Activated B cell treated with CpG ODN at 0.5 μM for 24 hours (primary cell): Measurements from ENCODE around the gene KIF21A. TPM values are rescaled to one million over a fixed set of nuclear protein-coding genes. Genes with fewer than 3 reads are reported as not detected.
"Not testable (repeated sequence)": the region's sequence is repeated elsewhere in the genome, so short reads cannot be mapped to it uniquely, and the experiment has no call there.

Experiments
- ATAC-seq: fragments of 200-7000 bp; cut with Tn5 transposase; one replicate; pipeline ENCODE4 v1.10.0; 2021; ENCODE audit warnings: low read depth, mild to moderate bottlenecking, moderate library complexity
- CTCF ChIA-PET: fragments of 350-600 bp; sonication (Branson Sonifier 250); formaldehyde crosslinking; loops from one replicate; lab custom pipeline; 2021; ENCODE audit warnings: antibody characterized with exemption; lab: Charles Lee
- POLR2A ChIA-PET: fragments of 350-600 bp; sonication (Branson Sonifier 250); formaldehyde crosslinking; loops from one replicate; lab custom pipeline; 2021; ENCODE audit warnings: antibody characterized with exemption; lab: Charles Lee
- DNase-seq: peaks from one replicate; pipeline ENCODE4 v3.0.0; 2022
- H3K27ac Mint-ChIP-seq: one replicate; pipeline ENCODE4 v1.8.0; 2020; ENCODE audit warnings: mixed read lengths
- H3K27me3 Mint-ChIP-seq: one replicate; pipeline ENCODE4 v1.8.0; 2021; ENCODE audit warnings: mixed read lengths
- H3K36me3 Mint-ChIP-seq: one replicate; pipeline ENCODE4 v1.8.0; 2021; ENCODE audit warnings: low read depth, mixed read lengths
- H3K4me1 Mint-ChIP-seq: one replicate; pipeline ENCODE4 v1.8.0; 2021; ENCODE audit warnings: mixed read lengths
- H3K4me3 Mint-ChIP-seq: one replicate; pipeline ENCODE4 v1.8.0; 2020; ENCODE audit warnings: mild to moderate bottlenecking, mixed read lengths
- H3K9me3 Mint-ChIP-seq: one replicate; pipeline ENCODE4 v1.8.0; 2020; ENCODE audit warnings: mixed read lengths
- intact Hi-C: fragments of 100-400 bp; cut with micrococcal nuclease; formaldehyde crosslinking; loops from one replicate; pipeline ENCODE4 v1.15.1; 2024
- total RNA-seq: library from RNA; stranded (reverse); gene quantifications from 2 replicates; pipeline ENCODE4 v1.2.3, GENCODE V29; 2022
- TF ChIP-seq, protein P1 (sequence below): fragments of 200-600 bp; IDR thresholded peaks from one replicate; pipeline ENCODE4 v1.8.0; 2022; ENCODE audit warnings: antibody characterized with exemption, mild to moderate bottlenecking

Gene KIF21A
- total RNA-seq, 1 donor from 2014 or later, result 7.6 TPM

DNA sequence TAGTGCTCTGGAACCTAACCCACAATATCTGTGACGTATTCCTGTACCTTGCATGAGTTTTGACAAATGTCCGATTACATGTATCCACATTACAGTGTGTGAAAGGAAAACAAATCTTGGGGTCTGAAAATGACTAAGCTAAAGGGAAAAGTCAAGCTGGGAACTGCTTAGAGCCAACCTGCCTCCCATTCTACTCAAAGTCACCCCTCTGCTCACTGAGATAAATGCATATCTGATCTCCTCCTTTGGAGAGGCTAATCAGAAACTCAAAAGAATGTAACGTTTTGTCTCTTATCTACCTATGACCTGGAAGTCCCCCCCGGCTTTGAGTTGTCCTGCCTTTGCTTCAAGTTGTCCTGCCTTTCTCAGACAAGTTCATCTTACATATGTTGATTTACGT, 34.0 kb upstream of the KIF21A start:
- Mint-ChIP-seq H3K4me3 (no peak overlapping the region), H3K36me3 (no peaks in the 10 kb centered on the region), H3K27me3 (peaks cover 5% of the 10 kb centered on the region), H3K27ac (no peak overlapping the region), H3K9me3 (peaks cover 5% of the 10 kb centered on the region), H3K4me1 (no peaks in the 10 kb centered on the region)
- CTCF ChIA-PET, result no interaction called here
- intact Hi-C loops, result no loop called here
- TF ChIP-seq, protein P1, sequence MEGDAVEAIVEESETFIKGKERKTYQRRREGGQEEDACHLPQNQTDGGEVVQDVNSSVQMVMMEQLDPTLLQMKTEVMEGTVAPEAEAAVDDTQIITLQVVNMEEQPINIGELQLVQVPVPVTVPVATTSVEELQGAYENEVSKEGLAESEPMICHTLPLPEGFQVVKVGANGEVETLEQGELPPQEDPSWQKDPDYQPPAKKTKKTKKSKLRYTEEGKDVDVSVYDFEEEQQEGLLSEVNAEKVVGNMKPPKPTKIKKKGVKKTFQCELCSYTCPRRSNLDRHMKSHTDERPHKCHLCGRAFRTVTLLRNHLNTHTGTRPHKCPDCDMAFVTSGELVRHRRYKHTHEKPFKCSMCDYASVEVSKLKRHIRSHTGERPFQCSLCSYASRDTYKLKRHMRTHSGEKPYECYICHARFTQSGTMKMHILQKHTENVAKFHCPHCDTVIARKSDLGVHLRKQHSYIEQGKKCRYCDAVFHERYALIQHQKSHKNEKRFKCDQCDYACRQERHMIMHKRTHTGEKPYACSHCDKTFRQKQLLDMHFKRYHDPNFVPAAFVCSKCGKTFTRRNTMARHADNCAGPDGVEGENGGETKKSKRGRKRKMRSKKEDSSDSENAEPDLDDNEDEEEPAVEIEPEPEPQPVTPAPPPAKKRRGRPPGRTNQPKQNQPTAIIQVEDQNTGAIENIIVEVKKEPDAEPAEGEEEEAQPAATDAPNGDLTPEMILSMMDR, result no peak
- no peak for ATAC-seq
- DNase-seq, result no peak
- POLR2A ChIA-PET, result no interaction called here

DNA sequence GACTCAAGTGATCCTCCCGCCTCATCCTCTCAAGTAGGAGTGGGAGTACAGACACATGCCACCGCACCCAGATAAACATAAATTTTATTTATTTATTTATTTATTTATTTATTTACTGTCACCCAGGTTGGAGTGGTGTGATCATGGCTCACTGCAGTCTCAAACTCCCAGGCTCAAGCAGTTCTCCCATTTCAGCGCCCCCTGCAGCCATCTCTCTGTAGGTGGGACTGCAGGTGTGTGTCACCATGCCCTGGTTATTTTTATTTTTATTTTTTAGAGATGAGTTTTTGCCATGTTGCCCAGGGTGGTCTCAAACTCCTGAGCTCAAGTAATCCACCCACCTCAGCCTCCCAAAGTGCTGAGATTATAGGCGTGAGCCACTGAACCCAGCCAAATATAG, 33.2 kb upstream of the KIF21A start:
- no peak for ATAC-seq
- no peaks in the 10 kb centered on the region for H3K4me1 Mint-ChIP-seq
- peaks cover 5% of the 10 kb centered on the region for H3K27me3 Mint-ChIP-seq
- POLR2A ChIA-PET, result no interaction called here
- H3K36me3 Mint-ChIP-seq, result no peaks in the 10 kb centered on the region
- peaks cover 5% of the 10 kb centered on the region for H3K9me3 Mint-ChIP-seq
- intact Hi-C loops, result no loop called here
- TF ChIP-seq, protein P1, result no peak
- H3K4me3 Mint-ChIP-seq, result no peak overlapping the region
- H3K27ac Mint-ChIP-seq, result no peak overlapping the region
- CTCF ChIA-PET, result no interaction called here
- no peak for DNase-seq

DNA sequence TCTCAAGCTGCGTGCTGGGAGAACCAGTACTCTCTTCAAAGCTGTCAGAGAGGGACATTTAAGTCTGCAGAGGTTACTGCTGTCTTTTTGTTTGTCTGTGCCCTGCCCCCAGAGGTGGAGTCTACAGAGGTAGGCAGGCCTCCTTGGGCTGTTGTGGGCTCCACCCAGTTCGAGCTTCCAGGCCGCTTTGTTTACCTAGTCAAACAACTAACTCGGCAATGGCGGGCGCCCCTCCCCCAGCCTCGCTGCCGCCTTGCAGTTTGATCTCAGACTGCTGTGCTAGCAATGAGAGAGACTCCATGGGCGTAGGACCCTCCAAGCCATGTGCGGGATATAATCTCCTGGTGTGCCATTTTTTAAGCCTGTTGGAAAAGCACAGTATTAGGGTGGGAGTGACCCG, 32.2 kb upstream of the KIF21A start:
- H3K4me3 Mint-ChIP-seq, POLR2A ChIA-PET, H3K9me3 Mint-ChIP-seq, H3K36me3 Mint-ChIP-seq, H3K27ac Mint-ChIP-seq, intact Hi-C loops, CTCF ChIA-PET, ATAC-seq, DNase-seq, H3K27me3 Mint-ChIP-seq, H3K4me1 Mint-ChIP-seq: not testable (repeated sequence)

DNA sequence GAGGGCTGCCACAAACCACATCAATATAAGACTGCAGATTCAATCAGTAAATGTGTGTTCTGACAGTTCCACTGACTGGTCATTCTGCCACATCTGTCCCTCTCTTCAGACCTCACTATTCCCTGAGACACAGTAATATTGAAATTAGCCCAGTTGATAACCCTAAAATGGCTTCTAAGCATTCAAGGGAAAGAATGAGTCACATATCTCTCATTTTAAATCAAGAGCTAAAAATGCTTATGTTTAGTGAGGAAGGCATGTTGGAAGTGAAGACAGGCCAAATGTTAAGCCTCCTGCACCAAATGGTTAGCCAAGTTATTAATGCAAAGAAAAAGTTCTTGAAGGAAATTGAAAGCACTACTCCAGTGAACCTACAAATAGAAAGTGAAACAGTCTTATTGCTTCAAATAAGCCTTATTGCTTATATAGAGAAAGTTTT, 24.5 kb upstream of the KIF21A start:
- H3K36me3 Mint-ChIP-seq, result no peaks in the 10 kb centered on the region
- no peak overlapping the region for H3K4me3 Mint-ChIP-seq
- TF ChIP-seq, protein P1, result no peak
- DNase-seq (no peak), ATAC-seq (no peak)
- H3K4me1 Mint-ChIP-seq, result peaks cover 7% of the 10 kb centered on the region
- H3K27ac Mint-ChIP-seq, result no peak overlapping the region
- intact Hi-C loops, result no loop called here
- CTCF ChIA-PET, result no interaction called here
- H3K9me3 Mint-ChIP-seq, result no peaks in the 10 kb centered on the region
- POLR2A ChIA-PET, result no interaction called here
- H3K27me3 Mint-ChIP-seq, result no peaks in the 10 kb centered on the region

DNA sequence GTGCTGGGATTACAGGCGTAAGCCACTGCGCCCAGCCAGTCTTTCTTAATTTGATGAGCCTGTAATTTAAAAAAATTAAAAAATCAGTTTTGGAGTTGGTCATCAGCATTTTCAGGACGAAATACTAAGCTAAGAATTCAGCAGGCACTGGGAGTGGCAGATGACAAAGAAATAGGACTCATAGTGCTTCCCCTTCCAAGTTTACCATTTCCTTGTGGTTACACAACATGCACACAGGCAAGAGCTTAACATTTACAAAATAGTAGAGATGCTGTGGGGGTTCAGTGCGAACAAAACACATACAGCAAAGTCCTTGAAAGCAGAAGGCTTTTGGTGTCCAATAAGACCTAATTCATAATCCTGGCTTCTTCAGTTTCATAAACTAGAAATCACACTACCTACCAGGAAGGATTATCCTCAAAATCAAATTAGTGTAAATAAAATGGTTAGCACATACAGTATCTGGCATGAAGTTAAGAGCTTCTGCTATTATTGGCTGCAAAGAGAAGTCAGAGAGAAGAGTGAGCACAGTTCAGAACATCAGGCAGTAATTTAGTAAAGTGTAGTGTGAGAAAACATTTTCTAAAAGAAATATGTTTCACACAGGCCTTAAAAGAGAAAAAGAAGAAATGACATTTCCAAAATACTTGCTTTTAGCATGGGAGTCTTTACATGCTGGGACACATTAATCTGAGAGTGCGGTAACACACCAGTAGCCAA, 22.2 kb upstream of the KIF21A start:
- POLR2A ChIA-PET, result no interaction called here
- CTCF ChIA-PET, result no interaction called here
- H3K27ac Mint-ChIP-seq, result no peak overlapping the region
- H3K9me3 Mint-ChIP-seq, result no peaks in the 10 kb centered on the region
- ATAC-seq, result no peak
- intact Hi-C loops, result no loop called here
- no peaks in the 10 kb centered on the region for H3K36me3 Mint-ChIP-seq
- TF ChIP-seq, protein P1, result no peak
- no peaks in the 10 kb centered on the region for H3K27me3 Mint-ChIP-seq
- DNase-seq, result no peak
- H3K4me3 Mint-ChIP-seq, result no peak overlapping the region
- peaks cover 7% of the 10 kb centered on the region for H3K4me1 Mint-ChIP-seq

DNA sequence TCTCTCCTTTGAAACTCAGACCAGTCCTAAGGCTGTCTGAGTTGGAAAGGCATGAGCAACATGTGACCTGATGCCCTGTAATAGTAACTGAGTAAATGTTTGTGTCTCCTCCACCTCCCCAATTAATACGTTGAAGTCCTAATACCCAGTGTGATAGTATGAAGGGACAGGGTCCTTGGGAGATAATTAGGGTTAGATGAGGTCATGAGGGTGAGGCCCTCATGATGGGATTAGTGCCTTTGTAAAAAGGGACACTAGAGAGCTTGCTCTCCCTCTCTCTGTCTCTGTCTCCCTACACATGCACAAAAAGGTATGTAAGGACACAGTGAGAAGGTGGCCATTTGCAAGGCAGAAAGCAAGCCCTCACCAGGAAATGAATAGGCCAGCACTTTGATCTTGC, 18.1 kb upstream of the KIF21A start:
- H3K4me1 Mint-ChIP-seq, result no peaks in the 10 kb centered on the region
- POLR2A ChIA-PET, result no interaction called here
- peaks cover 3% of the 10 kb centered on the region for H3K27me3 Mint-ChIP-seq
- H3K9me3 Mint-ChIP-seq, result no peaks in the 10 kb centered on the region
- ATAC-seq (no peak), DNase-seq (no peak)
- CTCF ChIA-PET, result no interaction called here
- no peak overlapping the region for H3K4me3 Mint-ChIP-seq
- no peaks in the 10 kb centered on the region for H3K36me3 Mint-ChIP-seq
- TF ChIP-seq, protein P1, result no peak
- intact Hi-C loops, result no loop called here
- no peak overlapping the region for H3K27ac Mint-ChIP-seq
